ENCODE measurements around the gene SOX30.
"Not testable (repeated sequence)": the region's sequence is repeated elsewhere in the genome, so short reads cannot be mapped to it uniquely, and the experiment has no call there.

SOX30 gene

DNA sequence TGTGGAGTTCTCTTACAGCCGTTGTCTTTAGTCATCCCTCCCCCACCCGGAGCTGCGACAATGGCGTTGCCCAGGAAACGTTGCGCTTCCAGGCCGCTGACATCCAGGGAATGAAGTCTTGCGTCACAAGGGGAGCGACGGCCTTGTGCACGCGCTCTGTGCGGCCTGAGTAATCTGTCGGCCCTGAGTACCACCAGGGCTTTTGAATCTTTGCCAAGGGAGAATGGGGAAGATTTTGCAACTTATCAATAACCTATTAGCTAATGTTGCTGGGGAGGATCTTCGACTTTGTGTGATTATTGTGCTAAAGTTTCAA is at the start of gene SOX30:
SOX30 (minus strand) TSS at position 62 of the 316 bp plus-strand sequence. CDS start 360 bp downstream, outside the sequence.
- H3K36me3 ChIP-seq (ENCODE audit: control insufficient read depth, insufficient read depth, low read length): no peaks in the 10 kb centered on the region
- H3K9me3 ChIP-seq (ENCODE audit: control insufficient read depth, insufficient read depth, low read depth, low read length): peaks cover 23% of the 10 kb centered on the region
- H3K4me3 ChIP-seq (ENCODE audit: low read depth, low read length): peak within 1 kb of the TSS; percentile 56; the same call in 1 of the 2 replicates
- H3K4me1 ChIP-seq (ENCODE audit: control insufficient read depth, insufficient read depth, low read length): no peaks in the 10 kb centered on the region
- H3K9ac ChIP-seq (ENCODE audit: low read length): no peak within 1 kb of the TSS
- H3K27me3 ChIP-seq (ENCODE audit: control insufficient read depth, insufficient read depth, low read length): peaks cover 4% of the 10 kb centered on the region; the same call in 1 of the 2 replicates
- H3K27ac ChIP-seq (ENCODE audit: low read depth, low read length): no peak within 1 kb of the TSS

DNA sequence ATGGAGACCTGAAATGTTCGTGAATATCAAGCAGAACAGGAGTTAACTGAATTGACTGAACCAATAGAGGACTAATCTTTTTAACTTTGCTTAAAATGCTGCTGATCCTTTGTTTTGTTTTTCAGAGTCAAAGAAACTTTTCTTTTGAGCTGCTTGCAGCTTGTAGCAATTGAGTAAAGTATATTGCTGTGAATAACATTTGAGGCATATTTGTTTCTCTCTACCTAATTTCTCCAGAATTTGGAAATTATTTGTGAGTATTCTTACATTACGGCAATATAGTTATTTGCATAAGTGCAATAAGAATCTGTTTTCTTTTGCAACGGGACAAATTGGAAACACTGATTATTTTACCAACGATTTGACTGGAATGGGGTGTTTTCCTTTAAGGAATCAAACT is 46.4 kb upstream of the SOX30 start:
- peaks cover 44% of the 10 kb centered on the region for H3K9me3 ChIP-seq (ENCODE audit: control insufficient read depth, insufficient read depth, low read depth, low read length)
- H3K4me3 ChIP-seq (ENCODE audit: low read depth, low read length); H3K9ac ChIP-seq (ENCODE audit: low read length); H3K27me3 ChIP-seq (ENCODE audit: control insufficient read depth, insufficient read depth, low read length); H3K36me3 ChIP-seq (ENCODE audit: control insufficient read depth, insufficient read depth, low read length); H3K4me1 ChIP-seq (ENCODE audit: control insufficient read depth, insufficient read depth, low read length); H3K27ac ChIP-seq (ENCODE audit: low read depth, low read length): not testable (repeated sequence)

DNA sequence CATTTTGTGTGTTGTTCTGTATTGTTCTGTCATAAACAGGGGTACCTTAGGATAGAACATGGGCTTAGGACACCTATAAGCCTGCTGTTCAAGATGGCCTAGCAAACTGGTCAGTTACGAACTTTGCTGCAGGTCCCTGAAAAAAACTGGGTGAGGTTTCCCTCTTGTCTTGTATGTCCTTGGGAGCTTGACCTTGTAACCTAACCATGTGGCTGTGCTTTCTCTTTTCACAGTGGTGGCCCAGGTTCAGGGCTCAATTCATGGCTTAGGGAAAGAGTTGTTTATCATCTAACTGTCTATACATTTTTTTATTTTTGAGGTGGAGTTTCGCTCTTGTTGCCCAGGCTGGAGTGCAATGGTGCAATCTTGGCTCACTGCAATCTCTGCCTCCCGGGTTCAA is 43.9 kb upstream of the SOX30 start:
- not testable (repeated sequence) for H3K36me3 ChIP-seq (ENCODE audit: control insufficient read depth, insufficient read depth, low read length)
- H3K9me3 ChIP-seq (ENCODE audit: control insufficient read depth, insufficient read depth, low read depth, low read length): peaks cover 52% of the 10 kb centered on the region

DNA sequence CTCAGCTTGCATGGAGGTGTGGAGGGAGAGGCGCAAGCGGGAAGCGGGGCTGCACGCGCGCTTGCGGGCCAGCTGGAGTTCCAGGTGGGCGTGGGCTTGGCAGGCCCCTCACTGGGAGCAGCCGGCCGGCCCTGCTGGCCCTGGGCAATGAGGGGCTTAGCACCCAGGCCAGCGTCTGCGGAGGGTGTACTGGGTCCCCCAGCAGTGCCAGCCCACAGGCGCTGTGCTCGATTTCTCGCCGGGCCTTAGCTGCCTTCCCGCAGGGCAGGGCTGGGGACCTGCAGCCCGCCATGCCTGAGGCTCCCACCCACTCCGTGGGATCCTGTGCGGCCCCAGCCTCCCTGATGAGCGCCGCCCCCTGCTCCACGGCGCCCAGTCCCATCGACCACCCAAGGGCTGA is 41.6 kb upstream of the SOX30 start:
- H3K4me3 ChIP-seq (ENCODE audit: low read depth, low read length); H3K36me3 ChIP-seq (ENCODE audit: control insufficient read depth, insufficient read depth, low read length); H3K27ac ChIP-seq (ENCODE audit: low read depth, low read length); H3K9ac ChIP-seq (ENCODE audit: low read length); H3K4me1 ChIP-seq (ENCODE audit: control insufficient read depth, insufficient read depth, low read length); H3K27me3 ChIP-seq (ENCODE audit: control insufficient read depth, insufficient read depth, low read length): not testable (repeated sequence)
- peaks cover 45% of the 10 kb centered on the region for H3K9me3 ChIP-seq (ENCODE audit: control insufficient read depth, insufficient read depth, low read depth, low read length)

More for the DNA sequence above, 43.9 kb upstream of the SOX30 start:
- not testable (repeated sequence) for H3K27me3 ChIP-seq (ENCODE audit: control insufficient read depth, insufficient read depth, low read length); H3K27ac ChIP-seq (ENCODE audit: low read depth, low read length); H3K4me3 ChIP-seq (ENCODE audit: low read depth, low read length); H3K4me1 ChIP-seq (ENCODE audit: control insufficient read depth, insufficient read depth, low read length); H3K9ac ChIP-seq (ENCODE audit: low read length)

DNA sequence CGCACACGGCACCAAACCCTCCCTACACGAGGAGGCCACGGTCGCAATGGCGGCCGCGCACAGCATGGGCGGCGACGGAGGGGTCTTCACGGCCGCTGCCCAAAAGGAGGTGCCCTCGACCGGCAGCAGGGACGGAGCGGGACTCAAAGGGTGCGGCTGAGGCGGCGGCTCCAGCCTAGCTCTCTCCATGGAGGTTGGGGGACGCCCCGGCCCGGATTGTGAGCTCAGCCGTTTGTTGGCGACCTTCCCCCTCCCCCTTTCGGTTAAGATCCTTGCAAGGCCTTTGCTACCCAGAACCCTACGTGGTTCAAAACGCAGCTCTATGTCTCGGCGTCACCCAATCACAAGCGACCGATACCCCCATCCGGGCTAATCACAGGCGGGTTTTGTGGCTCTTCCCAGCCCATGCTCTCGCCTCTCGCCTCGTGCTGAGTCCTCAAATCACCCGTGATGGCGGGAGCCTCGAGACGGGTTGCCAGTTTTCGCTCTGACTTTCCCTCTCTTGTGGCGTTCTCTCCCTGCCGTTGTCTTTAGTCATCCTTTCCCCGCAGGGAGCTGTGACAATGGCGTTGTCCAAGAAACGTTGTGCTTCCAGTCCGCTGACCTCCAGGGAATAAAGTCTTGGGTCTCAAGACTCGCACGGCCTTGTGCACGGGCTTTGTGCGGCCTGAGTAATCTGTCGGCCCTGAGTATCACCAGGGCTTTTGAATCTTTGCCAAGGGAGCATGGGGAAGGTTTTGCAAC is 38.6 kb upstream of the SOX30 start:
- Histone ChIP-seq H3K9ac (ENCODE audit: low read length) (no peak overlapping the region), H3K9me3 (ENCODE audit: control insufficient read depth, insufficient read depth, low read depth, low read length) (peaks cover 19% of the 10 kb centered on the region; the same call in 1 of the 2 replicates), H3K4me3 (ENCODE audit: low read depth, low read length) (no peak overlapping the region), H3K4me1 (ENCODE audit: control insufficient read depth, insufficient read depth, low read length) (no peaks in the 10 kb centered on the region), H3K36me3 (ENCODE audit: control insufficient read depth, insufficient read depth, low read length) (no peaks in the 10 kb centered on the region), H3K27ac (ENCODE audit: low read depth, low read length) (no peak overlapping the region), H3K27me3 (ENCODE audit: control insufficient read depth, insufficient read depth, low read length) (no peaks in the 10 kb centered on the region)

DNA sequence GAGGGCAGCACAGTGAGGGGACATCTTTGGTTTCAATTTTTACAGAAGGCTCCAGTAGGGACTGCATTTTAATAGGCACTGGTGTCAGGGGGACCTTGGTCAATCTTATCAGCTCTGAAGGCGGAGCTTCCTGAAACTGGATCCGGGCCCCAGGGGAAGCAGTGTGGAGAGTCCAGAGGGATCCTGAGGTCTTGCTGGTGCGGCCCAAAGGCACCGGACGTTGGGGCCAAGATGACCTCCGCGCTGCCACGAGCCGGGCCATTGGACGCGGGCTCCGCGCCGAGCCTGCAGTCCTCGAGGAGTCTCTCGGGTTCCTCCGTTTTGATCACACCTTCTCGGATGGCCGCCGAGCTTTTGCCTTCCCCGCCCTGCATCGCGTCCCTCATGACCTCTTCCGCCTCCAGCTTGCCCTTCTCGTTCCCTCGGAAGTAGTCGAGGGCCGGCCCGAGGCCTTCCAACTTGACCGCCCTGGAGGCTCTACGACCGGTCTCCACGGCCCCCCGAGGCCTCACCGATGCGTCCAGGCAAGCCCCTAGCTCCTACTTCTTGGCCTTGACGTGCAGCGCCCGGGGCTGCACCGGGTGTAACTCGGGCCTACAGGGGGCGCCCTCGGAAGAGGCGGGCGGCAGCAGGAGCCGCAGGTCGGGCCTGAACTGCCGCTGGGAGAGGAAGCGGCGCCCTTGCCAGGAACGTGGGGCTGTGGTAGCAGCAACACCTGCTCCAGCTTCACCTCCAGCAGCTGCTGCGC is 37.9 kb upstream of the SOX30 start:
- peaks cover 12% of the 10 kb centered on the region; the same call in 1 of the 2 replicates for H3K9me3 ChIP-seq (ENCODE audit: control insufficient read depth, insufficient read depth, low read depth, low read length)
- H3K9ac ChIP-seq (ENCODE audit: low read length): no peak overlapping the region
- H3K27ac ChIP-seq (ENCODE audit: low read depth, low read length): no peak overlapping the region
- no peaks in the 10 kb centered on the region for H3K4me1 ChIP-seq (ENCODE audit: control insufficient read depth, insufficient read depth, low read length)
- no peak overlapping the region for H3K4me3 ChIP-seq (ENCODE audit: low read depth, low read length)
- no peaks in the 10 kb centered on the region for H3K36me3 ChIP-seq (ENCODE audit: control insufficient read depth, insufficient read depth, low read length)
- H3K27me3 ChIP-seq (ENCODE audit: control insufficient read depth, insufficient read depth, low read length): no peaks in the 10 kb centered on the region

DNA sequence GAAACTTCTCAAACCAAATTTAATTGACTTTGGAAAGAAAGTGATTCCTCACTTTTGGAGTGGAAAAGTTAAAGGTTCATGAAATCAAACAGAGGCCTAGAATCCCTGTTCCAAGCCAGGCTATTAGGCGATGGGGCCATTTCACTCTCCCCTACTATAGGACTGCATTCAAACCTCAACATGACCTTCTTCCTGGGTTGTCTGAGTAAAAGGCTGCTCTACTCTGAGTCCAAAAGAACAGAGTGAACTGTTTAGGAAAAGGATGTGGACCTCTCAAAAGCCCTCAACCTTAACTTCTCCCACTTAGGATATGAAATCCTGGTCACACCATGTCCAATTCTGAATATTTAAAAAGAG is 34.9 kb upstream of the SOX30 start:
- Histone ChIP-seq H3K27ac (ENCODE audit: low read depth, low read length) (no peak overlapping the region), H3K9ac (ENCODE audit: low read length) (no peak overlapping the region), H3K27me3 (ENCODE audit: control insufficient read depth, insufficient read depth, low read length) (no peaks in the 10 kb centered on the region), H3K9me3 (ENCODE audit: control insufficient read depth, insufficient read depth, low read depth, low read length) (peaks cover 8% of the 10 kb centered on the region; the same call in 1 of the 2 replicates), H3K36me3 (ENCODE audit: control insufficient read depth, insufficient read depth, low read length) (no peaks in the 10 kb centered on the region), H3K4me3 (ENCODE audit: low read depth, low read length) (no peak overlapping the region), H3K4me1 (ENCODE audit: control insufficient read depth, insufficient read depth, low read length) (no peaks in the 10 kb centered on the region)

DNA sequence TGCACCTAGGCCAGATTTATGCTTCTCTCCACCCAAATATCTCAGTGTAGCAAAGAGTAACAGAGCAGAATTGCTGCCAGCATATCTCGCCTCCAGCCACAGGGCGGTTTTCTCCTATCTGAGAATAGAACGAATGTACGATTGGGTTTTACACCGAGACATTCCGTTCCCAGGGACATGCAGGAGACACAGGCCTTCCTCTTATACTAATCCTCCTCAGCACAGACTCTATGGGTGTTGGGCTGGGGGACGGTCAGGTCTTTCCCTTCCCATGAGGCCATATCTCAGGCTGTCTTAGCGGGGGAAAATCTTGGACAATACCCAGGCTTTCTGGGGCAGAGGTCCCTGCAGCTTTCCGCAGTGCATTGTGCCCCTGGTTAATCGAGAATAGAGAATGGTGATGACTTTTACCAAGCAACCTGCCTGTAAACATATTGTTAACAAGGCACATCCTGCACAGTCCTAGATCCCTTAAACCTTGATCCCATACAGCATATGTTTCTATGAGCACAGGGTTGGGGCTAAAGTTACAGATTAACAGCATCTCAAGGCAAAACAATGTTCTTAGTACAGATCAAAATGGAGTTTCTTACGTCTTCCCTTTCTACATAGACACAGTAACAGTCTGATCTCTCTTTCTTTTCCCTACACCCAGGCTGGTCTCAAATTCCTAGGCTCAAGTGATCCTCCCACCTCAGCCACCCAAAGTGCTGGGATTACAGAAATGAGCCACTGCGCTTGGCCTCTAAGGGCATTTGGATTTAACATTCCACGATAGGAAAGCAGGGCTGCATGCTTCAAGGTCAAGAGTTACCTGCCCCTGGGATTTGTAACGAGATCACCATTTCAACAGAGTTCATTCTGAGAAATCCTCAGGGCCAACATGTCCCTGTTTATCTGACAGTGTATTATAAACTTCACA is 34.3 kb upstream of the SOX30 start:
- H3K9ac ChIP-seq (ENCODE audit: low read length); H3K27ac ChIP-seq (ENCODE audit: low read depth, low read length); H3K9me3 ChIP-seq (ENCODE audit: control insufficient read depth, insufficient read depth, low read depth, low read length); H3K27me3 ChIP-seq (ENCODE audit: control insufficient read depth, insufficient read depth, low read length); H3K4me3 ChIP-seq (ENCODE audit: low read depth, low read length); H3K4me1 ChIP-seq (ENCODE audit: control insufficient read depth, insufficient read depth, low read length); H3K36me3 ChIP-seq (ENCODE audit: control insufficient read depth, insufficient read depth, low read length): not testable (repeated sequence)

DNA sequence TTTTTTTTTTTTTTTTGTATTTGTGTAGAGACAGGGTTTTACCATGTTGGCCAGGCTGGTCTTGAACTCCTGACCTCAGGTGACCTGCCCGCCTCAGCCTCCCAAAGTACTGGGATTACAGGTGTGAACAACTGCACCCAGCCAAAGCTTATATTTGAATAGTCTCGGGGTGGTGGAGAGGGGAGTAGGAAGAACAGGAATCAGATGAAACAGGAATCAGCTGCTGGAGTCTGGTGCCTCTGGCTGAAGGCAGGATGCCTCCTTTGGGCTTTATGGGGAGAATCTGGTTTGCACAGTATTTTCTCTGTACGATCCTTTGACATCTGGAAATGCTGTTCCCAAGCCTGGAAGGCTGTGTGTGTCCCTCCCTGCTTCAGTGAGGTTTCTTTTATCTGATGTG is 30.0 kb upstream of the SOX30 start:
- Histone ChIP-seq H3K9ac (ENCODE audit: low read length) (no peak overlapping the region), H3K27ac (ENCODE audit: low read depth, low read length) (no peak overlapping the region), H3K4me1 (ENCODE audit: control insufficient read depth, insufficient read depth, low read length) (no peaks in the 10 kb centered on the region), H3K4me3 (ENCODE audit: low read depth, low read length) (no peak overlapping the region), H3K9me3 (ENCODE audit: control insufficient read depth, insufficient read depth, low read depth, low read length) (no peaks in the 10 kb centered on the region), H3K27me3 (ENCODE audit: control insufficient read depth, insufficient read depth, low read length) (no peaks in the 10 kb centered on the region), H3K36me3 (ENCODE audit: control insufficient read depth, insufficient read depth, low read length) (no peaks in the 10 kb centered on the region)

DNA sequence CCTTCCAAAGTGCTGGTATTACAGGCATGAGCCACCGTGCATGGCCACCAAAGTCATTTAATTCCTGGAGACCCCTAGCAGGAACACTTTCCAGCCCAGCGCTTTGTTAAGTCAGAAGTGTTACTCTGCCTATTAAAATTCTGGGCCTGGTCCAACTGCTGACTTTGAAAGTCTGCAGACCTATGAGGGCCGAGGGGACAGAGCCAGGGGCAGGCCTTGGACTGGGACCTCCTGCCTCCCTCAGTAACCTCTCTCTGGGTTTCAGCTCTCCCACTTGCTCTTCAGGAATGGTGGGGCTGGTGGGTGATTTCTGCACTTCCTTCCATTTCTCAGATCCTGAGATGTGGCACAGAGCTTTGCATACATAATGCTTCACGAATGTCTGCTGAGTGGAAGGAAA is 28.8 kb upstream of the SOX30 start:
- Histone ChIP-seq H3K27me3 (ENCODE audit: control insufficient read depth, insufficient read depth, low read length) (no peaks in the 10 kb centered on the region), H3K27ac (ENCODE audit: low read depth, low read length) (no peak overlapping the region), H3K9me3 (ENCODE audit: control insufficient read depth, insufficient read depth, low read depth, low read length) (no peaks in the 10 kb centered on the region), H3K9ac (ENCODE audit: low read length) (no peak overlapping the region), H3K4me1 (ENCODE audit: control insufficient read depth, insufficient read depth, low read length) (no peaks in the 10 kb centered on the region), H3K4me3 (ENCODE audit: low read depth, low read length) (no peak overlapping the region), H3K36me3 (ENCODE audit: control insufficient read depth, insufficient read depth, low read length) (no peaks in the 10 kb centered on the region)

DNA sequence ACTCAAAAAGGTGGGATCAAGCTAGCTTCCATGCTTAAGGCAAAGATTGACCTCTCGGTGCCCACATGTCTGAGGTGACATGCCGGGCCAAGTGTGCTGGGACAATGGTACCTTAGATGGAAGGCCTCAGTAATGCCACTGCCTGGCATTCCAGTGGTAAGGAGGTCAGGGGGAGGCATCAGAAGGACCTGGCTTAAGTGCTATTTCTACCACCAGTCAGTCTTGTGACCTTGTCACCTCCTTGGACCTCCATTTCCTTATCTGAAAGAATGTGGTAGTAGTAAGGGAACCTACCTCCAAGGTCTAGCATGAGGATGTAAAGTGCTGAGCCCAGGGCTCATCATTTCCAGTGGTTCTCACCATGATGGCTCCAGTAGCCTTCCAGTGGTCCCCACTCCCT is 28.0 kb upstream of the SOX30 start:
- Histone ChIP-seq H3K36me3 (ENCODE audit: control insufficient read depth, insufficient read depth, low read length) (no peaks in the 10 kb centered on the region), H3K4me1 (ENCODE audit: control insufficient read depth, insufficient read depth, low read length) (no peaks in the 10 kb centered on the region), H3K9me3 (ENCODE audit: control insufficient read depth, insufficient read depth, low read depth, low read length) (no peaks in the 10 kb centered on the region), H3K27me3 (ENCODE audit: control insufficient read depth, insufficient read depth, low read length) (no peaks in the 10 kb centered on the region), H3K9ac (ENCODE audit: low read length) (no peak overlapping the region), H3K27ac (ENCODE audit: low read depth, low read length) (no peak overlapping the region), H3K4me3 (ENCODE audit: low read depth, low read length) (no peak overlapping the region)

All from HUES6 (cell line).